ENCODE data around the gene BORCS5. TPM values are rescaled to one million over a fixed set of nuclear protein-coding genes. Genes with fewer than 3 reads are reported as not detected.

Gene BORCS5
- total RNA-seq, 1 experiment from 2014 or later, result 7.8 TPM

GRCh38 chr12:12400793-12401192 is 43.9 kb downstream of the BORCS5 start:
- H3K4me1 ChIP-seq (ENCODE audit: control insufficient read depth, insufficient read depth, low read length), result peaks cover 8% of the 10 kb centered on the region
- CTCF ChIA-PET, result no interaction called here

More at GRCh38 chr12:12400793-12401192, 43.9 kb downstream of the BORCS5 start:
- POLR2A ChIA-PET, result no interaction called here
- no peaks in the 10 kb centered on the region for H3K27me3 ChIP-seq (ENCODE audit: control insufficient read depth, insufficient read depth, low read length)
- TF ChIP-seq TCF7L2 (IDR thresholded peaks at IDR 0.05; ENCODE audit: low read depth, low read length) (no peak), POLR2AphosphoS5 (IDR thresholded peaks at IDR 0.05; ENCODE audit: low read depth, low read length) (no peak), SIN3A (IDR thresholded peaks at IDR 0.05; ENCODE audit: borderline replicate concordance, insufficient read depth, low read depth, low read length) (no peak), CTCF (IDR thresholded peaks at IDR 0.05) (no peak), REST (IDR thresholded peaks at IDR 0.05; ENCODE audit: insufficient read depth in 1 of 2, low read depth in 2 of 2, low read length in 1 of 2) (no peak)
- no peaks in the 10 kb centered on the region for H3K36me3 ChIP-seq (ENCODE audit: control insufficient read depth, insufficient read depth, low read length)
- H3K27ac ChIP-seq (ENCODE audit: low read length), result no peak overlapping the region
- H3K4me3 ChIP-seq (ENCODE audit: low read depth in 2 of 2, low read length in 2 of 2), result no peak overlapping the region
- DNase-seq (ENCODE audit: low read depth, low spot score) (no peak), ATAC-seq (no peak)
- no TSS peak for BruUV-seq (replicated peaks)
- in situ Hi-C loops (cut with HindIII; ENCODE audit: low pct_unique_long_range_greater_than_20kb, low sequenced_read_pairs), result no loop called here
- no peaks in the 10 kb centered on the region for H3K9me3 ChIP-seq (ENCODE audit: control insufficient read depth, insufficient read depth, low read depth, low read length)
- intact Hi-C loops (cut with micrococcal nuclease; ENCODE audit: unreplicated experiment), result no loop called here

All from Panc1 (cell line).